Colonic mucosa (tissue), 4 donors: ENCODE data around the gene CCNB1. TPM values are rescaled to one million over a fixed set of nuclear protein-coding genes. Genes with fewer than 3 reads are reported as not detected.

Experiments used
- DNase-seq: peaks from one replicate; pipeline ENCODE4 v3.0.0-alpha.2; 2020
- H3K27ac ChIP-seq: fragments of 200-600 bp; one replicate; pipeline ENCODE4 v1.8.0; 2021
- H3K27me3 ChIP-seq: fragments of 200-600 bp; one replicate; pipeline ENCODE4 v1.8.0; 2021
- H3K36me3 ChIP-seq: fragments of 200-600 bp; one replicate; pipeline ENCODE4 v1.8.0; 2021
- H3K4me1 ChIP-seq: fragments of 200-600 bp; one replicate; pipeline ENCODE4 v1.8.0; 2021; ENCODE audit warnings: mild to moderate bottlenecking
- H3K4me3 ChIP-seq: fragments of 200-600 bp; one replicate; pipeline ENCODE4 v1.8.0; 2021
- H3K9ac ChIP-seq, 2 donors: one replicate each; pipeline ENCODE4 v1.7.0; 2013; ENCODE audit warnings: control low read depth in 2 of 2, low read depth in 2 of 2, low read length in 2 of 2
- H3K9me3 ChIP-seq: fragments of 200-600 bp; one replicate; pipeline ENCODE4 v1.8.0; 2021
- intact Hi-C: fragments of 100-400 bp; cut with DNase I; formaldehyde crosslinking; loops from one replicate; pipeline ENCODE4 v1.14.1; 2022
- total RNA-seq, 2 donors: library from RNA; stranded (reverse); fragmentation: NEBNext Ultra II Directional in 1 of 2; extraction: Animal tissue kit (Norgen Biotek cat#: 25700) in 1 of 2; gene quantifications; one replicate each; pipeline ENCODE4 v1.2.1, GENCODE V29; 2021
- TF ChIP-seq, protein P1 (sequence below): fragments of 200-600 bp; IDR thresholded peaks from one replicate; pipeline ENCODE4 v1.8.0; 2022; ENCODE audit warnings: antibody characterized with exemption, mild to moderate bottlenecking
- donor health status: healthy.
- donor health status: DM: no; HTN: no; CAD: no.
- donor health status: DM: no; HTN: no; CAD: no.

CCNB1 gene
- 100 to 1,000 TPM in 1 of 2 donors, 10 to 100 TPM in 1; 43.1 to 189 TPM for total RNA-seq

DNA sequence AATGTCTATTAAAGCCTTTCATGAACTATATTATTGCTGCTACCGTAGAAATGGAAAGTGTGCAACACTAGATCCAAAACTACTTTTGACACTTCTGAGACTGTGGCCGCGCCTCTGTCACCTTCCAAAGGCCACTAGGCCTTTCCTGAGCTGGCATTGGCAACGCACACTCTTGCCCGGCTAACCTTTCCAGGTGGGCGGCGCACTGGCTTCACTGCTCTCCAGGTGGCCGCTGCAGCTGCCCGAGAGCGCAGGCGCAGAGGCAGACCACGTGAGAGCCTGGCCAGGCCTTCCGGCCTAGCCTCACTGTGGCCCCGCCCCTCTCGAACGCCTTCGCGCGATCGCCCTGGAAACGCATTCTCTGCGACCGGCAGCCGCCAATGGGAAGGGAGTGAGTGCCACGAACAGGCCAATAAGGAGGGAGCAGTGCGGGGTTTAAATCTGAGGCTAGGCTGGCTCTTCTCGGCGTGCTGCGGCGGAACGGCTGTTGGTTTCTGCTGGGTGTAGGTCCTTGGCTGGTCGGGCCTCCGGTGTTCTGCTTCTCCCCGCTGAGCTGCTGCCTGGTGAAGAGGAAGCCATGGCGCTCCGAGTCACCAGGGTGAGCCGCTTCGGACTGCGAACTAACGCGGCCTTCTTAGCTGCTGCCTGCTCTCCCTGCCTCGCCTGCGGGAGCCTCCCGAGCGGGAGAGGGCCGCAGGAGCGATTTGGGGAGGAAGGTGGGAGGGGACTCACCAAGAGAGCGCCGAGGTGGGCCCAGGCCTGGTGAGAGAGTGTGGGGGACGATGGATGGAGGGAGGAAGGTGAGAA is at the start of gene CCNB1:
CCNB1 (plus strand) TSS at position 465 of the 807 bp plus-strand sequence; CDS start at position 578, 113 bp downstream.
- peak; percentile 99 for DNase-seq
- intact Hi-C loops, result loop anchor here (10.0 kb wide), 1 partner anchor 48 kb away; a partner anchor contains a TSS

DNA sequence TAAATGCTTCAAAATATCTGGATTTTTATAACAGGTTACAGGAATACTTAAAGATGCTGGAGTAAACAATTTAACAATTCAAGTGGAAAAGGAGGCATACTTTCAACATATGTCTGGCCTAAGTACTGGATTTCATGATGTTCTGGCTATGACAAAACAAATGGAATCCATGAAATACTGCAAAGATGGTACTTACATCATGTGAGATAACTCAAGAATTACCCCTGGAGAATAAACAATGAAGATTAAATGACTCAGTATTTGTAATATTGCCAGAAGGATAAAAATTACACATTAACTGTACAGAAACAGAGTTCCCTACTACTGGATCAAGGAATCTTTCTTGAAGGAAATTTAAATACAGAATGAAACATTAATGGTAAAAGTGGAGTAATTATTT is 37.5 kb upstream of the CCNB1 start:
- H3K27ac ChIP-seq, result no peak overlapping the region
- H3K9ac ChIP-seq, result no peak overlapping the region
- intact Hi-C loops, result loop anchor here (10.0 kb wide), 1 partner anchor 265 kb away; no protein-coding TSS in a partner anchor
- TF ChIP-seq, protein P1, sequence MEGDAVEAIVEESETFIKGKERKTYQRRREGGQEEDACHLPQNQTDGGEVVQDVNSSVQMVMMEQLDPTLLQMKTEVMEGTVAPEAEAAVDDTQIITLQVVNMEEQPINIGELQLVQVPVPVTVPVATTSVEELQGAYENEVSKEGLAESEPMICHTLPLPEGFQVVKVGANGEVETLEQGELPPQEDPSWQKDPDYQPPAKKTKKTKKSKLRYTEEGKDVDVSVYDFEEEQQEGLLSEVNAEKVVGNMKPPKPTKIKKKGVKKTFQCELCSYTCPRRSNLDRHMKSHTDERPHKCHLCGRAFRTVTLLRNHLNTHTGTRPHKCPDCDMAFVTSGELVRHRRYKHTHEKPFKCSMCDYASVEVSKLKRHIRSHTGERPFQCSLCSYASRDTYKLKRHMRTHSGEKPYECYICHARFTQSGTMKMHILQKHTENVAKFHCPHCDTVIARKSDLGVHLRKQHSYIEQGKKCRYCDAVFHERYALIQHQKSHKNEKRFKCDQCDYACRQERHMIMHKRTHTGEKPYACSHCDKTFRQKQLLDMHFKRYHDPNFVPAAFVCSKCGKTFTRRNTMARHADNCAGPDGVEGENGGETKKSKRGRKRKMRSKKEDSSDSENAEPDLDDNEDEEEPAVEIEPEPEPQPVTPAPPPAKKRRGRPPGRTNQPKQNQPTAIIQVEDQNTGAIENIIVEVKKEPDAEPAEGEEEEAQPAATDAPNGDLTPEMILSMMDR, result no peak
- H3K27me3 ChIP-seq, result no peaks in the 10 kb centered on the region
- H3K36me3 ChIP-seq, result no peaks in the 10 kb centered on the region
- no peaks in the 10 kb centered on the region for H3K9me3 ChIP-seq
- H3K4me3 ChIP-seq, result no peak overlapping the region
- DNase-seq, result no peak
- no peaks in the 10 kb centered on the region for H3K4me1 ChIP-seq

More for the DNA sequence above, at the start of gene CCNB1:
- no peaks in the 10 kb centered on the region for H3K27me3 ChIP-seq
- peak within 1 kb of the TSS; percentile 53 for H3K27ac ChIP-seq
- no peaks in the 10 kb centered on the region for H3K9me3 ChIP-seq
- H3K4me3 ChIP-seq, result peak within 1 kb of the TSS; percentile 88
- H3K36me3 ChIP-seq, result no peaks in the 10 kb centered on the region
- peaks cover 4% of the 10 kb centered on the region for H3K4me1 ChIP-seq
- peak within 1 kb of the TSS; percentile 28 to 66 for H3K9ac ChIP-seq
- TF ChIP-seq, protein P1, result no peak

DNA sequence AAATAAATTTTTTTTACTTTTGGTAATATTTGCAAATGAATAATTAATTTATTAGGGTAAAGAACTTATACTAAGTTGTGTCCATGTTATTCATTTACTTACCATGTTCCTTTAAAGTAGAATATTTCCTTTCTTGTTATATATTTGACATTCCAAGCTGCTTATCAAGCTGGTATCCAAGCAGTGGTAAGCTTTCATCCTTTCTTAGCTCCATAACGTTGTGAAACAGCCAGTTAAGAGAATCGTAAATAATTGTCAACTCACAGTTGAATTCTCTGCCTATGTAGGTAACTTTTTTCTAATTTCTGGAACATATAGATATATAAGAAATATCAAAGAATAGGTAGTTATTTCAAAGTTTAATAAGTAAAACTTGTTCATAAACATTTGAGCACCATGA is 36.7 kb upstream of the CCNB1 start:
- H3K4me1 ChIP-seq, result no peaks in the 10 kb centered on the region
- H3K9me3 ChIP-seq, result no peaks in the 10 kb centered on the region
- TF ChIP-seq, protein P1, result no peak
- H3K9ac ChIP-seq, result no peak overlapping the region
- H3K36me3 ChIP-seq, result no peaks in the 10 kb centered on the region
- no peak overlapping the region for H3K4me3 ChIP-seq
- no peak for DNase-seq
- H3K27ac ChIP-seq, result no peak overlapping the region
- no peaks in the 10 kb centered on the region for H3K27me3 ChIP-seq
- intact Hi-C loops, result no loop called here

DNA sequence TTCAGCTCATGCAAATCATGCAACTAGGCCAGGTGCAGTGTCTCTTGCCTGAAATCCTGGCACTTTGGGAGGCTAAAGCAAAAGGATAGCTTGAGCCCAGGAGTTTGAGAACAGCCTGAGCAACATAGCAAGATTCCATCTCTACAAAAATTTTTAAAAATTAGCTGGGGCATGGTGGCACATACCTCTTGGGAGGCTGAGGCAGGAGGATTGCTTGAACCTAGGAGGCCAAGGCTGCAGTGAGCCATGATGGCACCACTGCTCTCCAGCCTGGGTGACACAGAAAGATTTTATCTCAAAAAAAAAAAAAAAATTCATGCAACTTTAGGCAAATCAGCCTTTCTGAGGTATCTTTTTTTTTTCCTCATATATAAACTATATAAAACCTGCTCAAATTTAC is 35.6 kb upstream of the CCNB1 start:
- no peaks in the 10 kb centered on the region for H3K27me3 ChIP-seq
- intact Hi-C loops, result no loop called here
- no peak overlapping the region for H3K27ac ChIP-seq
- DNase-seq, result no peak
- no peaks in the 10 kb centered on the region for H3K9me3 ChIP-seq
- no peak overlapping the region for H3K4me3 ChIP-seq
- no peaks in the 10 kb centered on the region for H3K4me1 ChIP-seq
- H3K9ac ChIP-seq, result no peak overlapping the region
- TF ChIP-seq, protein P1, result no peak
- H3K36me3 ChIP-seq, result no peaks in the 10 kb centered on the region

DNA sequence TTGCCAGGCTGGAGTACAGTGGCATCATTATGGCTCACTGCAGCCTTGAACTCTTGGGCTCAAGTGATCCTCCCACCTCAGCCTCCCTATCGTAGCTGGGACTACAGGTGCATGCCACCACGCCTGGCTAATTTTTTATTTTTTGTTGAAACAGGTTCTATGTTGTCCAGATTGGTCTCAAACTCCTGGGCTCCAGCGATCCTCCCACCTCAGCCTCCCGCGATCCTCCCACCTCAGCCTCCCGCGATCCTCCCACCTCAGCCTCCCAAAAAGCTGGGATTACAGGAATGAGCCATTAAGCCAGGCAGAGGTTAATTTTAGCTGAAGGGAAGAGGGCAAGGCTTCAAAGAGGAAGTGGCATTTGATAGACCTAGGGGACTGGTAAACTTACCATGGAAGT is 32.8 kb upstream of the CCNB1 start:
- no peaks in the 10 kb centered on the region for H3K9me3 ChIP-seq
- H3K27me3 ChIP-seq, result no peaks in the 10 kb centered on the region
- intact Hi-C loops, result no loop called here
- no peaks in the 10 kb centered on the region for H3K36me3 ChIP-seq
- no peak overlapping the region for H3K27ac ChIP-seq
- no peak for DNase-seq
- no peak overlapping the region for H3K9ac ChIP-seq
- H3K4me3 ChIP-seq, result no peak overlapping the region
- no peaks in the 10 kb centered on the region for H3K4me1 ChIP-seq
- TF ChIP-seq, protein P1, result no peak
